ENCODE results near the gene CTSH. TPM values are rescaled to one million over a fixed set of nuclear protein-coding genes. Genes with fewer than 3 reads are reported as not detected.

Gene CTSH
- polyA plus RNA-seq, 4 donors: 128 to 211 (median 197) TPM

Other genes starting within 250 kb of the CTSH start
- gene ADAMTS7, start 133.6 kb downstream of the CTSH start, polyA plus RNA-seq (ENCODE audit: insufficient read length in 4 of 4): 10 to 100 TPM; 21.3 to 38.1 (median 28.8) TPM
- 100 to 1,000 TPM; 693 to 903 (median 781) TPM for gene MORF4L1, start 72.2 kb downstream of the CTSH start, polyA plus RNA-seq (ENCODE audit: insufficient read length in 4 of 4)
- under 1 TPM; 0.07 to 0.92 (median 0.51) TPM for gene RASGRF1, start 145.7 kb upstream of the CTSH start, polyA plus RNA-seq (ENCODE audit: insufficient read length in 4 of 4)

Data from left renal pelvis (tissue), 4 donors.